H9 (cell line): ENCODE measurements around the gene ZBP1. TPM values are rescaled to one million over a fixed set of nuclear protein-coding genes. Genes with fewer than 3 reads are reported as not detected.

Experiments
- DNase-seq: peaks from one replicate; pipeline ENCODE4 v3.0.0-alpha.2; 2017
- H2AFZ ChIP-seq: one replicate; pipeline ENCODE4 v1.6.1; 2013; ENCODE audit warnings: mild to moderate bottlenecking, low read length, control low read depth, moderate library complexity
- H2AK5ac ChIP-seq: 2 replicates; pipeline ENCODE4 v1.6.1; 2013; ENCODE audit warnings: low read length, control low read depth, mixed read lengths; ENCODE audit not compliant: insufficient read length
- H2BK120ac ChIP-seq: one replicate; pipeline ENCODE4 v1.6.1; 2013; ENCODE audit warnings: low read depth, mild to moderate bottlenecking, low read length, control low read depth, inconsistent platforms; ENCODE audit not compliant: poor library complexity, severe bottlenecking
- H2BK12ac ChIP-seq: 2 replicates; pipeline ENCODE4 v1.6.1; 2013; ENCODE audit warnings: low read length, control low read depth, mixed read lengths, low read depth; ENCODE audit not compliant: insufficient read length
- H2BK15ac ChIP-seq: 2 replicates; pipeline ENCODE4 v1.6.1; 2013; ENCODE audit warnings: low read depth, low read length, control low read depth
- H2BK20ac ChIP-seq: one replicate; pipeline ENCODE4 v1.6.1; 2013; ENCODE audit warnings: low read depth, mild to moderate bottlenecking, low read length, control low read depth, inconsistent platforms; ENCODE audit not compliant: poor library complexity, severe bottlenecking
- H2BK5ac ChIP-seq: 2 replicates; pipeline ENCODE4 v1.6.1; 2013; ENCODE audit warnings: low read length, control low read depth, mixed read lengths; ENCODE audit not compliant: insufficient read length
- H3K14ac ChIP-seq: 2 replicates; pipeline ENCODE4 v1.6.1; 2013; ENCODE audit warnings: low read length, control low read depth; ENCODE audit not compliant: insufficient read depth
- H3K18ac ChIP-seq: 2 replicates; pipeline ENCODE4 v1.6.1; 2013; ENCODE audit warnings: low read depth, mild to moderate bottlenecking, mixed read lengths, low read length, control low read depth; ENCODE audit not compliant: insufficient read length
- H3K23ac ChIP-seq: 2 replicates; pipeline ENCODE4 v1.6.1; 2013; ENCODE audit warnings: low read length, control low read depth, mixed read lengths, low read depth; ENCODE audit not compliant: insufficient read length
- H3K23me2 ChIP-seq: 2 replicates; pipeline ENCODE4 v1.6.1; 2013; ENCODE audit warnings: low read depth, mild to moderate bottlenecking, mixed read lengths, low read length, control low read depth; ENCODE audit not compliant: insufficient read length, poor library complexity, severe bottlenecking
- H3K27ac ChIP-seq: 2 replicates; pipeline ENCODE4 v1.5.1; 2013; ENCODE audit warnings: low read length, control low read depth, mixed read lengths, low read depth; ENCODE audit not compliant: insufficient read length
- H3K27me3 ChIP-seq: 2 replicates; pipeline ENCODE4 v1.6.1; 2013; ENCODE audit warnings: low read length, control low read depth, inconsistent platforms; ENCODE audit not compliant: insufficient read depth
- H3K4ac ChIP-seq: 2 replicates; pipeline ENCODE4 v1.6.1; 2013; ENCODE audit warnings: low read depth, mild to moderate bottlenecking, control low read depth, inconsistent platforms, low read length, moderate library complexity
- H3K4me1 ChIP-seq: 2 replicates; pipeline ENCODE4 v1.6.1; 2013; ENCODE audit warnings: low read length, control low read depth, inconsistent platforms; ENCODE audit not compliant: insufficient read depth
- H3K4me2 ChIP-seq: 2 replicates; pipeline ENCODE4 v1.6.1; 2013; ENCODE audit warnings: low read length, control low read depth, mixed read lengths; ENCODE audit not compliant: insufficient read length, insufficient read depth
- H3K56ac ChIP-seq: 2 replicates; pipeline ENCODE4 v1.6.1; 2013; ENCODE audit warnings: low read depth, mild to moderate bottlenecking, mixed read lengths, low read length, control low read depth; ENCODE audit not compliant: insufficient read length
- H3K79me1 ChIP-seq: 2 replicates; pipeline ENCODE4 v1.6.1; 2013; ENCODE audit warnings: low read depth, mild to moderate bottlenecking, moderate library complexity, low read length, control low read depth, inconsistent platforms; ENCODE audit not compliant: insufficient read depth, poor library complexity, severe bottlenecking
- H3K79me2 ChIP-seq: 2 replicates; pipeline ENCODE4 v1.6.1; 2013; ENCODE audit warnings: low read length, control low read depth, inconsistent platforms; ENCODE audit not compliant: insufficient read depth
- H3K9ac ChIP-seq: 2 replicates; pipeline ENCODE4 v1.6.1; 2013; ENCODE audit warnings: low read length, control low read depth, mixed read lengths; ENCODE audit not compliant: insufficient read length; ENCODE audit errors: extremely low read depth
- H3K9me3 ChIP-seq: one replicate; pipeline ENCODE4 v1.6.1; 2013; ENCODE audit warnings: low read depth, low read length, inconsistent platforms; ENCODE audit not compliant: control insufficient read depth
- H3T11ph ChIP-seq: one replicate; pipeline ENCODE4 v1.6.1; 2013; ENCODE audit warnings: mild to moderate bottlenecking, low read length, control low read depth, inconsistent platforms
- H4K20me1 ChIP-seq: one replicate; pipeline ENCODE4 v1.6.1; 2013; ENCODE audit not compliant: control insufficient read depth, insufficient read length, insufficient read depth
- H4K5ac ChIP-seq: 2 replicates; pipeline ENCODE4 v1.6.1; 2013; ENCODE audit warnings: low read depth, mild to moderate bottlenecking, mixed read lengths, low read length, control low read depth; ENCODE audit not compliant: insufficient read length
- H4K8ac ChIP-seq: replicated peaks from 2 replicates; pipeline ENCODE4 v1.6.1; 2013; ENCODE audit warnings: low read length, control low read depth, mixed read lengths, low read depth; ENCODE audit not compliant: insufficient read length
- H4K91ac ChIP-seq: 2 replicates; pipeline ENCODE4 v1.6.1; 2013; ENCODE audit warnings: low read depth, mild to moderate bottlenecking, moderate library complexity, mixed read lengths, low read length, control low read depth; ENCODE audit not compliant: insufficient read length
- H3K27ac Mint-ChIP-seq, 3 experiments: 2 replicates in 2 of 3; 3 replicates in 1 of 3; pipeline ENCODE4 v1.8.0; 2020 to 2021; ENCODE audit warnings: mixed read lengths in 3 of 3, mild to moderate bottlenecking in 1 of 3, moderate library complexity in 1 of 3
- H3K27me3 Mint-ChIP-seq: 2 replicates; pipeline ENCODE4 v1.8.0; 2021; ENCODE audit warnings: low read depth, mild to moderate bottlenecking, moderate library complexity, mixed read lengths
- H3K36me3 Mint-ChIP-seq, 3 experiments: 2 replicates in 2 of 3; 3 replicates in 1 of 3; pipeline ENCODE4 v1.8.0; 2020 to 2021; ENCODE audit warnings: low read depth in 3 of 3, mixed read lengths in 3 of 3; ENCODE audit not compliant: insufficient read depth in 1 of 3
- H3K4me1 Mint-ChIP-seq, 2 experiments: 2 replicates each; pipeline ENCODE4 v1.8.0; 2020; ENCODE audit warnings: mixed read lengths in 2 of 2
- H3K4me3 Mint-ChIP-seq, 2 experiments: 2 replicates in 1 of 2; 3 replicates in 1 of 2; pipeline ENCODE4 v1.8.0; 2020 to 2021; ENCODE audit warnings: mild to moderate bottlenecking in 2 of 2, mixed read lengths in 2 of 2, moderate library complexity in 1 of 2
- H3K9me3 Mint-ChIP-seq, 2 experiments: 2 replicates in 1 of 2; 3 replicates in 1 of 2; pipeline ENCODE4 v1.8.0; 2020; ENCODE audit warnings: mild to moderate bottlenecking in 2 of 2, mixed read lengths in 2 of 2, moderate library complexity in 1 of 2
- WGBS: extraction: QIAGEN DNeasy Blood & Tissue Kit; methylation state at CpG from one replicate; pipeline ENCODE4 v1.1.7; 2013; ENCODE audit warnings: missing lambda C conversion rate, low lambda C conversion rate, mixed read lengths; ENCODE audit not compliant: insufficient read length; ENCODE audit errors: extremely low coverage; 5-methylcytosine and 5-hydroxymethylcytosine counted together
- total RNA-seq: library from RNA; stranded (reverse); gene quantifications from 2 replicates; pipeline ENCODE4 v1.2.1, GENCODE V29; 2021
- TF ChIP-seq, protein P1 (sequence below): fragments of 200-600 bp; sonication (generic); conservative IDR thresholded peaks from 3 replicates; pipeline ENCODE4 v1.8.0; 2021; ENCODE audit warnings: antibody characterized with exemption, mild to moderate bottlenecking

ZBP1 gene
- total RNA-seq, 1 experiment from 2014 or later = not detected

DNA sequence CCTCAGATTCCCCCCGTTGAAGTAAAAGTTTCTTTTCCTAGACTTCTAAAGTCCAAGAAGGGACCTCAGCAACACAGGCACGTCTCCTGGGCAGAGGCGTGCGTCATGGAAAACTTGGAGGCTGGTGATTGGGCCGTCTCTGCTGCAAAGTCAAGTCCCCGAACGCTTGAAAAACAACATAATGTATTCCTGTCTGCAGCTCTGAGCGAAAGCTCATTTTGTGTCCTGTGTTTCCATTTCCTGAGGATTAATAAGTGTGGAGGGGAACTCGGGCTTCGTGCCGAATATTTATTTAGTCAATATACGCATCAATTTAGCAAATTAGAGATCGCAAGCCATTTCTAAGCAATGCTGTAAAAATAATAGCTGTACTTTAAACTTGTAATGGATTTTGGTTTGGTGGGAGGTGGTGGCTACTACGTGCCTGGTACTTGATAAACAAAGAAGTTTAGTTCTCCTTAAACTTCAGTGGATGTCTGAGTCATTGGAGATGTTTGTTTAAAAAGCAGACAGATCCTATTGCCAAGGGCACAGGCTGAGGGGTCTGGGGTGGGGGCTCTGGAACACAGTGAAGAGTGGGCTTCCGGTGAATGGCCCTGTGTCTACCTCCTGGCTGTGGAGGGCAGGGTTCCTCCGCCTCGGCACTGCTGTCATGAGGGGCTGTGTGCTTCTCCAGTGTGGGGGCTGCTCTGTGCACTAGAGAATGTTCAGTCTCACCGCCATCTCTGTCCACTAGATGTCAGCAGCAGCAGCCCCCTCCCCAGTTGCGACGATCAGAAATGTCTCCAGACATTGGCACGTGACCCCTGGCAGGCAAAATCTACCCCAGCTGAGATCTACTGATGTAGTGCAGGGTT lies 37.6 kb downstream of the ZBP1 start:
- H3K79me1 ChIP-seq = no peaks in the 10 kb centered on the region
- H2BK5ac ChIP-seq = no peak overlapping the region
- H3K4ac ChIP-seq = no peak overlapping the region
- H4K91ac ChIP-seq = no peak overlapping the region
- Mint-ChIP-seq H3K9me3 (peaks cover 0 to 6% of the 10 kb centered on the region in 2 experiments; a peak in 2 of 5 replicates), H3K27ac (no peak overlapping the region), H3K4me1 (peaks cover 15 to 39% of the 10 kb centered on the region in 2 experiments), H3K4me3 (no peak overlapping the region), H3K27me3 (peaks cover 15% of the 10 kb centered on the region), H3K36me3 (no peaks in the 10 kb centered on the region)
- no peak overlapping the region for H3K23ac ChIP-seq
- no peaks in the 10 kb centered on the region for H4K20me1 ChIP-seq
- H3K27ac ChIP-seq = no peak overlapping the region
- H4K8ac ChIP-seq = no peak overlapping the region
- peak; percentile 55 for DNase-seq
- H3K79me2 ChIP-seq = no peaks in the 10 kb centered on the region
- H3K4me1 ChIP-seq = no peaks in the 10 kb centered on the region
- no peaks in the 10 kb centered on the region for H3K27me3 ChIP-seq
- H3K23me2 ChIP-seq = no peaks in the 10 kb centered on the region
- H2BK12ac ChIP-seq = no peak overlapping the region
- H2BK20ac ChIP-seq = no peak overlapping the region
- TF ChIP-seq, protein P1, sequence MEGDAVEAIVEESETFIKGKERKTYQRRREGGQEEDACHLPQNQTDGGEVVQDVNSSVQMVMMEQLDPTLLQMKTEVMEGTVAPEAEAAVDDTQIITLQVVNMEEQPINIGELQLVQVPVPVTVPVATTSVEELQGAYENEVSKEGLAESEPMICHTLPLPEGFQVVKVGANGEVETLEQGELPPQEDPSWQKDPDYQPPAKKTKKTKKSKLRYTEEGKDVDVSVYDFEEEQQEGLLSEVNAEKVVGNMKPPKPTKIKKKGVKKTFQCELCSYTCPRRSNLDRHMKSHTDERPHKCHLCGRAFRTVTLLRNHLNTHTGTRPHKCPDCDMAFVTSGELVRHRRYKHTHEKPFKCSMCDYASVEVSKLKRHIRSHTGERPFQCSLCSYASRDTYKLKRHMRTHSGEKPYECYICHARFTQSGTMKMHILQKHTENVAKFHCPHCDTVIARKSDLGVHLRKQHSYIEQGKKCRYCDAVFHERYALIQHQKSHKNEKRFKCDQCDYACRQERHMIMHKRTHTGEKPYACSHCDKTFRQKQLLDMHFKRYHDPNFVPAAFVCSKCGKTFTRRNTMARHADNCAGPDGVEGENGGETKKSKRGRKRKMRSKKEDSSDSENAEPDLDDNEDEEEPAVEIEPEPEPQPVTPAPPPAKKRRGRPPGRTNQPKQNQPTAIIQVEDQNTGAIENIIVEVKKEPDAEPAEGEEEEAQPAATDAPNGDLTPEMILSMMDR = peak; percentile 74
- H3K9me3 ChIP-seq = no peaks in the 10 kb centered on the region
- H2AK5ac ChIP-seq = no peak overlapping the region
- H2BK15ac ChIP-seq = no peak overlapping the region
- no peak overlapping the region for H3K4me2 ChIP-seq
- H3K18ac ChIP-seq = no peak overlapping the region
- no peak overlapping the region for H3K14ac ChIP-seq
- whole genome bisulfite sequencing = no CpG with 5 or more reads among the region's 21 CpGs
- H2BK120ac ChIP-seq = no peak overlapping the region
- no peak overlapping the region for H3T11ph ChIP-seq
- no peak overlapping the region for H2AFZ ChIP-seq
- no peak overlapping the region for H3K9ac ChIP-seq
- no peak overlapping the region for H3K56ac ChIP-seq
- H4K5ac ChIP-seq = no peak overlapping the region
